H1 (cell line): ENCODE results near the gene PLXNB3. TPM values are rescaled to one million over a fixed set of nuclear protein-coding genes. Genes with fewer than 3 reads are reported as not detected.

ENCODE experiments used
- CTCF ChIA-PET: fragments of 300-600 bp; sonication (Branson Sonifier 250); formaldehyde crosslinking; loops from one replicate; lab custom pipeline; 2021; ENCODE audit not compliant: partially characterized antibody; lab: Charles Lee
- POLR2A ChIA-PET: fragments of 300-600 bp; sonication (Branson Sonifier 250); formaldehyde crosslinking; loops from one replicate; lab custom pipeline; 2021; ENCODE audit warnings: inconsistent platforms; ENCODE audit not compliant: partially characterized antibody; lab: Charles Lee
- DNase-seq, 2 experiments: peaks; one replicate each; pipeline versions ENCODE4 v3.0.0 to v3.0.0-alpha.2; 2010 to 2022; ENCODE audit warnings: low spot score in 2 of 2, low read depth in 1 of 2, mixed read lengths in 1 of 2
- FAIRE-seq: peaks from 2 replicates; lab custom pipeline; 2011; peaks lifted over from hg19 to GRCh38; lab: Jason Lieb, UNC
- H2AFZ ChIP-seq: 2 replicates; pipeline ENCODE4 v1.8.1; 2012; ENCODE audit warnings: low read length, inconsistent platforms
- H2AK5ac ChIP-seq: 2 replicates; pipeline ENCODE4 v1.6.1; 2013; ENCODE audit warnings: low read depth, low read length
- H2BK120ac ChIP-seq: replicated peaks from 2 replicates; pipeline ENCODE3; 2013; ENCODE audit warnings: low read depth, low read length, inconsistent platforms
- H2BK12ac ChIP-seq: 2 replicates; pipeline ENCODE4 v1.6.1; 2013; ENCODE audit warnings: low read depth, low read length
- H2BK15ac ChIP-seq: 2 replicates; pipeline ENCODE4 v1.6.1; 2013; ENCODE audit warnings: low read length
- H2BK20ac ChIP-seq: 2 replicates; pipeline ENCODE4 v1.6.1; 2013; ENCODE audit warnings: low read length
- H2BK5ac ChIP-seq: 2 replicates; pipeline ENCODE4 v1.6.1; 2013; ENCODE audit warnings: low read depth, low read length
- H3K14ac ChIP-seq: 2 replicates; pipeline ENCODE4 v1.6.1; 2013; ENCODE audit warnings: inconsistent platforms; ENCODE audit not compliant: insufficient read length
- H3K18ac ChIP-seq: 2 replicates; pipeline ENCODE4 v1.6.1; 2013; ENCODE audit warnings: low read length; ENCODE audit errors: extremely low read depth
- H3K23ac ChIP-seq: 2 replicates; pipeline ENCODE4 v1.6.1; 2013; ENCODE audit warnings: inconsistent platforms; ENCODE audit not compliant: insufficient read length
- H3K23me2 ChIP-seq: 2 replicates; pipeline ENCODE4 v1.6.1; 2013; ENCODE audit warnings: low read depth, low read length
- H3K27ac ChIP-seq: 2 replicates; pipeline ENCODE4 v1.6.1; 2011; ENCODE audit warnings: low read depth, low read length, inconsistent platforms
- H3K27me3 ChIP-seq, 4 experiments: replicated peaks in 1 of 4; 1 replicate in 1 of 4; 2 replicates in 3 of 4; pipeline versions ENCODE4 v1.6.1 to v1.8.1; 2011 to 2013; ENCODE audit warnings: low read length in 3 of 4, mild to moderate bottlenecking in 3 of 4, inconsistent platforms in 2 of 4, mixed read lengths in 2 of 4, moderate library complexity in 1 of 4; ENCODE audit not compliant: control insufficient read depth in 3 of 4, insufficient read depth in 3 of 4; ENCODE audit errors: extremely low read depth in 1 of 4
- H3K36me3 ChIP-seq, 4 experiments: 2 replicates each; pipeline versions ENCODE4 v1.6.1 to v1.8.1; 2011 to 2013; ENCODE audit warnings: mild to moderate bottlenecking in 4 of 4, low read length in 3 of 4, moderate library complexity in 2 of 4, control low read depth in 1 of 4, inconsistent platforms in 1 of 4; ENCODE audit not compliant: insufficient read depth in 4 of 4, control insufficient read depth in 2 of 4
- H3K4ac ChIP-seq: replicated peaks from 2 replicates; pipeline ENCODE3; 2013; ENCODE audit warnings: low read length, low read depth, mixed read lengths, inconsistent platforms; ENCODE audit not compliant: insufficient read length
- H3K4me1 ChIP-seq, 4 experiments: replicated peaks in 1 of 4; 1 replicate in 1 of 4; 2 replicates in 3 of 4; pipeline versions ENCODE4 v1.6.1 to v1.8.1; 2011 to 2013; ENCODE audit warnings: low read length in 3 of 4, inconsistent platforms in 2 of 4, mixed read lengths in 1 of 4; ENCODE audit not compliant: insufficient read depth in 4 of 4, control insufficient read depth in 3 of 4
- H3K4me2 ChIP-seq, 2 experiments: 2 replicates each; pipeline versions ENCODE4 v1.6.1 to v1.8.1; 2011 to 2013; ENCODE audit warnings: low read depth in 2 of 2, low read length in 2 of 2, control low read depth in 1 of 2, inconsistent platforms in 1 of 2, mild to moderate bottlenecking in 1 of 2; ENCODE audit not compliant: insufficient read depth in 1 of 2
- H3K4me3 ChIP-seq, 4 experiments: fragments of 200-600, 300-600 bp in 1 of 4; sonication (generic), shearing (Covaris generic), sonication (Bioruptor Twin) in 1 of 4; 2 replicates each; pipeline versions ENCODE4 v1.5.1 to v1.8.1; 2011 to 2016; ENCODE audit warnings: low read length in 4 of 4, low read depth in 3 of 4, control low read depth in 2 of 4, inconsistent platforms in 2 of 4, mild to moderate bottlenecking in 2 of 4, mixed read lengths in 1 of 4, moderate library complexity in 1 of 4; ENCODE audit not compliant: insufficient read depth in 2 of 4; ENCODE audit errors: extremely low read depth in 1 of 4
- H3K56ac ChIP-seq: replicated peaks from 2 replicates; pipeline ENCODE3; 2013; ENCODE audit warnings: low read depth, mild to moderate bottlenecking, mixed read lengths, low read length, inconsistent platforms; ENCODE audit not compliant: insufficient read length
- H3K79me1 ChIP-seq: 2 replicates; pipeline ENCODE4 v1.6.1; 2013; ENCODE audit warnings: low read depth, low read length, control low read depth
- H3K79me2 ChIP-seq, 2 experiments: 2 replicates each; pipeline versions ENCODE4 v1.6.1 to v1.8.1; 2012 to 2013; ENCODE audit warnings: low read length in 2 of 2, mild to moderate bottlenecking in 2 of 2, inconsistent platforms in 1 of 2; ENCODE audit not compliant: insufficient read depth in 2 of 2, control insufficient read depth in 1 of 2
- H3K9ac ChIP-seq, 4 experiments: replicated peaks in 1 of 4; 1 replicate in 1 of 4; 2 replicates in 3 of 4; pipeline versions ENCODE4 v1.6.1 to v1.8.1; 2011 to 2013; ENCODE audit warnings: low read depth in 3 of 4, low read length in 3 of 4, control low read depth in 2 of 4, mild to moderate bottlenecking in 2 of 4, moderate library complexity in 2 of 4, inconsistent platforms in 1 of 4; ENCODE audit errors: extremely low read depth in 1 of 4
- H3K9me3 ChIP-seq, 2 experiments: 2 replicates each; pipeline versions ENCODE4 v1.6.1 to v1.8.1; 2012 to 2013; ENCODE audit warnings: mild to moderate bottlenecking in 2 of 2, moderate library complexity in 2 of 2, control low read depth in 1 of 2, inconsistent platforms in 1 of 2, low read depth in 1 of 2, low read length in 1 of 2, mixed read lengths in 1 of 2; ENCODE audit not compliant: insufficient read depth in 2 of 2
- H4K20me1 ChIP-seq, 2 experiments: replicated peaks in 1 of 2; 2 replicates each; pipeline versions ENCODE3 to v1.8.1; 2011 to 2013; ENCODE audit warnings: inconsistent platforms in 2 of 2, low read length in 2 of 2, mild to moderate bottlenecking in 1 of 2; ENCODE audit not compliant: insufficient read depth in 2 of 2, control insufficient read depth in 1 of 2
- H4K5ac ChIP-seq: 2 replicates; pipeline ENCODE4 v1.6.1; 2013; ENCODE audit warnings: low read length, low read depth, mixed read lengths, inconsistent platforms; ENCODE audit not compliant: insufficient read length
- H4K8ac ChIP-seq: 2 replicates; pipeline ENCODE4 v1.8.0; 2013; ENCODE audit warnings: mild to moderate bottlenecking, moderate library complexity, low read length, inconsistent platforms; ENCODE audit not compliant: insufficient read depth; ENCODE audit errors: extremely low read depth
- H4K91ac ChIP-seq: replicated peaks from 2 replicates; pipeline ENCODE3; 2013; ENCODE audit warnings: low read length, mixed read lengths, inconsistent platforms; ENCODE audit not compliant: insufficient read length
- ATF2 ChIP-seq: IDR thresholded peaks from 2 replicates; pipeline ENCODE4 v1.6.1; 2012; ENCODE audit warnings: low read length, inconsistent platforms
- CBX5 ChIP-seq: fragments of 300-800, 300-1000 bp; sonication (generic); IDR thresholded peaks from 2 replicates; pipeline ENCODE4 v1.7.1; 2016; ENCODE audit warnings: antibody characterized with exemption, low read length, low read depth
- EGR1 ChIP-seq: IDR thresholded peaks from 2 replicates; pipeline ENCODE4 v1.6.1; 2011; ENCODE audit warnings: low read depth, low read length, borderline replicate concordance
- GTF2F1 ChIP-seq: IDR thresholded peaks from 2 replicates; pipeline ENCODE4 v1.6.1; 2012; ENCODE audit warnings: low read depth, low read length, improper control_type of control experiment, borderline replicate concordance
- RBBP5 ChIP-seq: IDR thresholded peaks from 2 replicates; pipeline ENCODE4 v1.7.1; 2012; ENCODE audit warnings: low read depth, mild to moderate bottlenecking, inconsistent platforms, low read length, moderate library complexity, borderline replicate concordance
- RXRA ChIP-seq: IDR thresholded peaks from 2 replicates; pipeline ENCODE4 v1.6.1; 2011; ENCODE audit warnings: low read depth, mild to moderate bottlenecking, low read length, moderate library complexity; ENCODE audit not compliant: insufficient read depth
- WGBS, 2 experiments: shearing (Covaris generic) in 1 of 2; methylation state at CpG; one replicate each; pipeline versions ENCODE4 v1.1.6 to v1.1.7; 2013 to 2015; ENCODE audit warnings: low lambda C conversion rate in 2 of 2, mixed read lengths in 2 of 2, inconsistent platforms in 1 of 2, low coverage in 1 of 2, missing lambda C conversion rate in 1 of 2; ENCODE audit not compliant: insufficient replicate concordance in 2 of 2, insufficient coverage in 1 of 2, insufficient read length in 1 of 2; ENCODE audit errors: extremely low coverage in 1 of 2, missing lambda C conversion rate in 1 of 2; 5-methylcytosine and 5-hydroxymethylcytosine counted together
- polyA plus RNA-seq, 7 experiments: library from polyadenylated mRNA; depleted of rRNA in 3 of 7; stranded (reverse) in 5 of 7; unstranded in 2 of 7; fragments of >200 nt in 5 of 7; fragments of 200-250 nt in 2 of 7; gene quantifications; 1 replicate in 5 of 7; 2 replicates in 1 of 7; 4 replicates in 1 of 7; pipeline versions ENCODE4 v1.2.1 to v1.2.3, GENCODE V29; 2011 to 2013; ENCODE audit warnings: missing spikeins in 2 of 7, mixed read lengths in 2 of 7
- total RNA-seq: library from RNA; stranded (reverse); fragmentation: NEBNext Ultra II Directional; extraction: Animal tissue kit (Norgen Biotek cat#: 25700); gene quantifications from 2 replicates; pipeline ENCODE4 v1.2.1, GENCODE V29; 2021

Gene PLXNB3
- total and polyA plus RNA-seq, 2 of the 8 experiments (the other 6 are each of a cell fraction or from before 2014, with no cell fraction given): 1.2 to 2.7 TPM

- Histone ChIP-seq H3K4me3 (no peak overlapping the region), H4K20me1 (no peaks in the 10 kb centered on the region), H3K36me3 (no peaks in the 10 kb centered on the region), H2BK20ac (no peak overlapping the region), H2AK5ac (no peak overlapping the region), H3K79me2 (no peaks in the 10 kb centered on the region), H3K27me3 (no peaks in the 10 kb centered on the region), H3K18ac (no peak overlapping the region), H3K23me2 (no peaks in the 10 kb centered on the region), H3K56ac (no peak overlapping the region), H3K4me2 (no peak overlapping the region), H2BK12ac (no peak overlapping the region), H3K23ac (no peak overlapping the region), H3K9ac (no peak overlapping the region), H3K14ac (no peak overlapping the region), H3K27ac (no peak overlapping the region), H2BK5ac (no peak overlapping the region), H3K79me1 (no peaks in the 10 kb centered on the region), H3K4me1 (peaks cover 0 to 4% (median 2%) of the 10 kb centered on the region in 4 experiments; a peak in 3 of 7 replicates), H3K9me3 (no peaks in the 10 kb centered on the region), H2BK120ac (no peak overlapping the region), H2AFZ (no peak overlapping the region), H2BK15ac (no peak overlapping the region), H4K91ac (no peak overlapping the region)
- DNase-seq: no peak
- WGBS, 2 experiments: 100% methylated on average over 4 of the region's 18 CpGs; no CpG with 5 or more reads in 1 of the 2 experiments
- CTCF ChIA-PET: interaction anchor here (1.4 to 1.7 kb wide), 2 partner anchors 10 to 14 kb away, joined by 3 to 4 read pairs; partner anchors contain the start of gene SRPK3
- no peak for FAIRE-seq
- TF ChIP-seq GTF2F1 (no peak), RBBP5 (no peak), ATF2 (no peak), RXRA (no peak), EGR1 (no peak), CBX5 (no peak)
- TF ChIP-seq, all 59 proteins: peak for 0
- POLR2A ChIA-PET: interaction anchor here (1.0 to 1.1 kb wide), 2 partner anchors 22 to 164 kb away, joined by 3 read pairs; partner anchors contain the start of gene NAA10
- no peak overlapping the region for H4K5ac ChIP-seq
- H3K4ac ChIP-seq: no peak overlapping the region
- H4K8ac ChIP-seq: no peak overlapping the region
These were observed 6.8 kb downstream of the PLXNB3 start for GRCh38 chrX:153770601-153771414.
